ENCODE results near the gene TTC23.

DNA sequence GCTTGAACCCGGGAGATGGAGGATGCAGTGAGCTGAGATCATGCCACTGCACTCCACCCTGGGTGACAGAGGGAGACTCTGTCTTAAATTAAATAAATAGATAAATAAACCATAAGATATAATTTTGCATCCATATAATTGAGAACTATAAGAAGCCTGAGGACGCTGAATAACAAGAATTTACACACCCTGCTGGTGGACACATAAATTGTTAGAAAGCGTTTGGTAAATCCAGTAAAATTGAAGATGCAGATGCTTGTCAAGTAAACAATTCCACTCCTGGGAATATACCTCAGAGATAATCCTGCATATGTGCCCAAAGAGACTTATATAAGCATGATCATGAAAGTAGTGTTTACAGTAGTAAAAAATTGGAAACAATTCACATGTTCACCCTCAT is 41.7 kb downstream of the TTC23 start:
- TF ChIP-seq, protein P1, sequence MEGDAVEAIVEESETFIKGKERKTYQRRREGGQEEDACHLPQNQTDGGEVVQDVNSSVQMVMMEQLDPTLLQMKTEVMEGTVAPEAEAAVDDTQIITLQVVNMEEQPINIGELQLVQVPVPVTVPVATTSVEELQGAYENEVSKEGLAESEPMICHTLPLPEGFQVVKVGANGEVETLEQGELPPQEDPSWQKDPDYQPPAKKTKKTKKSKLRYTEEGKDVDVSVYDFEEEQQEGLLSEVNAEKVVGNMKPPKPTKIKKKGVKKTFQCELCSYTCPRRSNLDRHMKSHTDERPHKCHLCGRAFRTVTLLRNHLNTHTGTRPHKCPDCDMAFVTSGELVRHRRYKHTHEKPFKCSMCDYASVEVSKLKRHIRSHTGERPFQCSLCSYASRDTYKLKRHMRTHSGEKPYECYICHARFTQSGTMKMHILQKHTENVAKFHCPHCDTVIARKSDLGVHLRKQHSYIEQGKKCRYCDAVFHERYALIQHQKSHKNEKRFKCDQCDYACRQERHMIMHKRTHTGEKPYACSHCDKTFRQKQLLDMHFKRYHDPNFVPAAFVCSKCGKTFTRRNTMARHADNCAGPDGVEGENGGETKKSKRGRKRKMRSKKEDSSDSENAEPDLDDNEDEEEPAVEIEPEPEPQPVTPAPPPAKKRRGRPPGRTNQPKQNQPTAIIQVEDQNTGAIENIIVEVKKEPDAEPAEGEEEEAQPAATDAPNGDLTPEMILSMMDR (IDR thresholded peaks at IDR 0.05) = no peak
- no peak for TF ChIP-seq POLR2A (IDR thresholded peaks at IDR 0.05)
